Measurements from ENCODE around the gene GUCY2D.

GUCY2D gene

GRCh38 chr17:8007836-8008235, 5.4 kb downstream of the GUCY2D start:
- Histone ChIP-seq H3K9me3 (ENCODE audit: control insufficient read depth, low read length) (no peaks in the 10 kb centered on the region), H3K79me2 (no peaks in the 10 kb centered on the region), H2AFZ (no peak overlapping the region), H3K4me2 (ENCODE audit: low read length) (no peak overlapping the region), H3K4me1 (no peaks in the 10 kb centered on the region), H3K4me3 (ENCODE audit: low read depth, low read length) (no peak overlapping the region), H3K27ac (no peak overlapping the region), H3K27me3 (ENCODE audit: control insufficient read depth, insufficient read depth, low read length) (no peaks in the 10 kb centered on the region), H3K36me3 (ENCODE audit: control insufficient read depth, insufficient read depth, low read length) (no peaks in the 10 kb centered on the region), H3K9ac (no peak overlapping the region)
- TF ChIP-seq CTCF (IDR thresholded peaks at IDR 0.05): no peak

- Histone ChIP-seq H3K36me3 (ENCODE audit: control insufficient read depth, insufficient read depth, low read length) (no peaks in the 10 kb centered on the region), H3K79me2 (no peaks in the 10 kb centered on the region), H3K27ac (no peak overlapping the region), H3K4me2 (ENCODE audit: low read length) (no peak overlapping the region), H3K4me3 (ENCODE audit: low read depth, low read length) (no peak overlapping the region), H3K4me1 (peaks cover 6% of the 10 kb centered on the region), H2AFZ (no peak overlapping the region), H3K27me3 (ENCODE audit: control insufficient read depth, insufficient read depth, low read length) (no peaks in the 10 kb centered on the region), H3K9me3 (ENCODE audit: control insufficient read depth, low read length) (no peaks in the 10 kb centered on the region), H3K9ac (no peak overlapping the region)
- TF ChIP-seq CTCF (IDR thresholded peaks at IDR 0.05): no peak
Observed at GRCh38 chr17:8012045-8012580, 9.7 kb downstream of the GUCY2D start.

GRCh38 chr17:8012996-8013640, 10.7 kb downstream of the GUCY2D start:
- peaks cover 8% of the 10 kb centered on the region for H3K4me1 ChIP-seq
- no peak overlapping the region for H3K4me2 ChIP-seq (ENCODE audit: low read length)
- H3K9ac ChIP-seq: no peak overlapping the region
- no peak overlapping the region for H3K4me3 ChIP-seq (ENCODE audit: low read depth, low read length)
- no peak for TF ChIP-seq CTCF (IDR thresholded peaks at IDR 0.05)
- no peak overlapping the region for H2AFZ ChIP-seq
- H3K27me3 ChIP-seq (ENCODE audit: control insufficient read depth, insufficient read depth, low read length): no peaks in the 10 kb centered on the region
- H3K36me3 ChIP-seq (ENCODE audit: control insufficient read depth, insufficient read depth, low read length): no peaks in the 10 kb centered on the region
- no peaks in the 10 kb centered on the region for H3K9me3 ChIP-seq (ENCODE audit: control insufficient read depth, low read length)
- no peaks in the 10 kb centered on the region for H3K79me2 ChIP-seq
- no peak overlapping the region for H3K27ac ChIP-seq

- no peaks in the 10 kb centered on the region for H3K79me2 ChIP-seq
- TF ChIP-seq CTCF (IDR thresholded peaks at IDR 0.05): no peak
- no peak overlapping the region for H3K27ac ChIP-seq
- no peak overlapping the region for H2AFZ ChIP-seq
- no peaks in the 10 kb centered on the region for H3K9me3 ChIP-seq (ENCODE audit: control insufficient read depth, low read length)
- no peak overlapping the region for H3K4me2 ChIP-seq (ENCODE audit: low read length)
- H3K4me1 ChIP-seq: peaks cover 8% of the 10 kb centered on the region
- H3K36me3 ChIP-seq (ENCODE audit: control insufficient read depth, insufficient read depth, low read length): no peaks in the 10 kb centered on the region
- no peak overlapping the region for H3K9ac ChIP-seq
- no peaks in the 10 kb centered on the region for H3K27me3 ChIP-seq (ENCODE audit: control insufficient read depth, insufficient read depth, low read length)
- H3K4me3 ChIP-seq (ENCODE audit: low read depth, low read length): no peak overlapping the region
Observed at GRCh38 chr17:8013731-8014557, 11.5 kb downstream of the GUCY2D start.

Measured in parathyroid adenoma (tissue), 2 donors.